Activated T-cell treated with anti-CD3 and anti-CD28 coated beads, Interleukin-2, amount 50 U/mL, for 4 hours (primary cell): ENCODE measurements around the gene HS3ST4. TPM values are rescaled to one million over a fixed set of nuclear protein-coding genes. Genes with fewer than 3 reads are reported as not detected.

Experiments
- ATAC-seq, 2 donors: fragments of 200-7000 bp; cut with Tn5 transposase; one replicate each; pipeline ENCODE4 v1.10.0; 2021
- DNase-seq: peaks from one replicate; pipeline ENCODE4 v3.0.0-alpha.2; 2020
- H3K27me3 Mint-ChIP-seq: one replicate; pipeline ENCODE4 v1.8.0; 2021; ENCODE audit warnings: low read depth, mixed read lengths
- H3K36me3 Mint-ChIP-seq: one replicate; pipeline ENCODE4 v1.8.0; 2022; ENCODE audit warnings: mixed read lengths; ENCODE audit not compliant: insufficient read depth
- H3K4me1 Mint-ChIP-seq: one replicate; pipeline ENCODE4 v1.8.0; 2021; ENCODE audit warnings: low read depth, mixed read lengths
- H3K4me3 Mint-ChIP-seq: one replicate; pipeline ENCODE4 v1.8.0; 2021; ENCODE audit warnings: mild to moderate bottlenecking, moderate library complexity, mixed read lengths
- H3K9me3 Mint-ChIP-seq: one replicate; pipeline ENCODE4 v1.8.0; 2021; ENCODE audit warnings: mixed read lengths
- total RNA-seq, 3 donors: library from RNA; stranded (reverse); gene quantifications; one replicate each; pipeline ENCODE4 v1.2.1, GENCODE V29; 2021

Gene HS3ST4
- total RNA-seq, 3 donors from 2014 or later = not detected

DNA sequence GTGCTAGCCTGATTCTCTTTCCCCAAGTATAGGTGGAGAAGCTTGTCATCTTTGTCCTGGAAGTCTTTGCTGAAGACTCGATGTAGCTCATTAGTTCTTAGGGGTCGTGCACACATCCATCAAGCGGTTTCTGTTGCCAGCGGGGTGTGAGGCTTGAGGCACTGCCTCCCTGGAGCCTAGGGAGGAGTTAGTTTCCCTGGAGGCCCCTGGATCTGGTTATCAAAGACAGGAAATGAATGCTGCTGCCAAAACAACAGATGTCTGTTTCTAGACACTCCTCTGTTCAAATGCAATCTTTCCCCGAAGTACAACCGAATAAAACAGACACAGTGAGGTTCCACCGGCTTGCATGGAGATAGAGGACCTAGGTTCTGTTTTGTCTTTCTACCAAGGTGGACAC, 17.5 kb downstream of the HS3ST4 start:
- DNase-seq = no peak
- Mint-ChIP-seq H3K9me3 (no peaks in the 10 kb centered on the region), H3K4me3 (no peak overlapping the region), H3K36me3 (no peaks in the 10 kb centered on the region), H3K4me1 (no peaks in the 10 kb centered on the region), H3K27me3 (peaks cover 17% of the 10 kb centered on the region)
- ATAC-seq = no peak

- no peak for ATAC-seq
- no peak for DNase-seq
- Mint-ChIP-seq H3K4me1 (no peaks in the 10 kb centered on the region), H3K9me3 (no peaks in the 10 kb centered on the region), H3K36me3 (no peaks in the 10 kb centered on the region), H3K4me3 (no peak overlapping the region), H3K27me3 (peaks cover 15% of the 10 kb centered on the region)
Measured at GRCh38 chr16:25713785-25714570, 22.2 kb downstream of the HS3ST4 start.

DNA sequence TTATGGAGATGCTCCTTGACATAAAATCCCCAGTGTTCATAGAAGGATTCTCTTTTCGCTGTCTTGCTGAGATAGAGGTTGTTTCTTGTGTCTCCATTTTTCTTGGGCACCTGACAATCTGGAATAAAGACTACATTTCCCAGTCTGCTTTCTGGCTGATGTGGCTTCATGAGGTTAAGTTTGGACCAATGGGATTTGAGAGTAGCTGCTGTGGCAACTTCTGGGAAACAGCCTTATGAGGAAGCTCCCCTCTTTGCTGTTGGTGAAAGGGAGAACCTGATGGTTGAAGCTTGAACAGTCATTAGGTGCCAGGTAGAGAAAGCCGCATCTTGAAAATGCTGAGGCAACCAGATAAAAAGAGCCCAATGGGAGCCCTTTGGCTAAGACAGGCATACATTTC, 24.4 kb downstream of the HS3ST4 start:
- Mint-ChIP-seq H3K27me3 (peaks cover 11% of the 10 kb centered on the region), H3K9me3 (no peaks in the 10 kb centered on the region), H3K4me1 (no peaks in the 10 kb centered on the region), H3K4me3 (no peak overlapping the region), H3K36me3 (no peaks in the 10 kb centered on the region)
- no peak for ATAC-seq
- no peak for DNase-seq

- no peaks in the 10 kb centered on the region for H3K9me3 Mint-ChIP-seq
- peaks cover 1% of the 10 kb centered on the region for H3K27me3 Mint-ChIP-seq
- ATAC-seq (no peak), DNase-seq (no peak)
- no peak overlapping the region for H3K4me3 Mint-ChIP-seq
- no peaks in the 10 kb centered on the region for H3K4me1 Mint-ChIP-seq
- H3K36me3 Mint-ChIP-seq = no peaks in the 10 kb centered on the region
Measured at GRCh38 chr16:25721439-25721838, 29.7 kb downstream of the HS3ST4 start.

DNA sequence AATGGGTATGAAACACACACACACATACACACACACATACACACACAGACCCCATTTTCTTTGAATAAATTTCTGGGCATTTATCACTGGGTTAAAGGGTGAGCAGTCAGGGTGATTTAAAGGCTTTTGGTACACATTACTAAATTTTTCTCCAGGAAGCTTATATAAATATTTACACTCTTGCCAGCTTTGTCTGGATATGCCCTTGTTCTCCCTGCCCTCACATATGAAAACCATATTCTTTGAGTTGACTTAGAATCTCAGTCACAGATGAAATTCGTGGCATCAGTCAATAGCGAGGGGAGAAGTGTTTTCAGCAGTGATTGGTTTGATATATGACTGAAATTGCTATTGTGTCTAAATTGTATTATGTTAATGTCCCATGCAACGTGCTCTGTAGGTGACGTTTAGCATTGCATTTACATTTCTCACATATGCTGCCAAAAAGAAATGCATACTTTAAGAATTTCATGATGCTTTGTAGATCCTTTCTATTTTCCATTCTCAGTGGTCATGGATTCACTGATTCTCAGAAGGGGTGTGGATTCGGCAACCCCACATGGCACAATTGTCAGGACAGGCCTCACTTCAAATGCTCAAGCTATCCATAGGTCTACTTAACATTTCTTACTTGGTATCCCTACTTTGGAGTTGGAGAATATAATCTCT, 34.8 kb downstream of the HS3ST4 start:
- no peak for ATAC-seq
- Mint-ChIP-seq H3K27me3 (peaks cover 1% of the 10 kb centered on the region), H3K4me3 (no peak overlapping the region), H3K36me3 (no peaks in the 10 kb centered on the region), H3K9me3 (no peaks in the 10 kb centered on the region), H3K4me1 (no peaks in the 10 kb centered on the region)
- DNase-seq = no peak

- Mint-ChIP-seq H3K9me3 (no peaks in the 10 kb centered on the region), H3K4me3 (no peak overlapping the region), H3K4me1 (no peaks in the 10 kb centered on the region), H3K36me3 (no peaks in the 10 kb centered on the region), H3K27me3 (peaks cover 3% of the 10 kb centered on the region)
- ATAC-seq (no peak), DNase-seq (no peak)
Measured at GRCh38 chr16:25729188-25729915, 37.6 kb downstream of the HS3ST4 start.

DNA sequence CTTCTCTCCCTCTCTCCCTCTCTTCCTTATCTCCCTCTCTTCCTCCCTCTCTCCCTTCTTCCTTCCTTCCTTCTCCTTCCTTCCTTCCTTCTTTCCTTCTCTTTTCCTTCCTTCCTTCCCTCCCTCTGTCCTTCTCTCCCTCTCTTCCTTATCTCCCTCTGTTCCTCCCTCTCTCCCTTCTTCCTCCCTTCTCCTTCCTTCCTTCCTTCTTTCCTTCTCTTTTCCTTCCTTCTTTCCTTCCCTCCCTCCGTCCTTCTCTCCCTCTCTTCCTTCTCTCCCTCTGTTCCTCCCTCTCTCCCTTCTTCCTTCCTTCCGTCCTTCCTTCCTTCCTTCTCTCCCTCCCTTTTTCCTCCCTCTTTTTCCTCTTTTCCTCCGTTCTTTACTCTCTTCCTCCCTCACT, 38.6 kb downstream of the HS3ST4 start:
- no peaks in the 10 kb centered on the region for H3K9me3 Mint-ChIP-seq
- no peaks in the 10 kb centered on the region for H3K36me3 Mint-ChIP-seq
- no peak overlapping the region for H3K4me3 Mint-ChIP-seq
- ATAC-seq = no peak
- H3K27me3 Mint-ChIP-seq = peaks cover 3% of the 10 kb centered on the region
- no peaks in the 10 kb centered on the region for H3K4me1 Mint-ChIP-seq
- DNase-seq = no peak

- H3K9me3 Mint-ChIP-seq = no peaks in the 10 kb centered on the region
- no peaks in the 10 kb centered on the region for H3K4me1 Mint-ChIP-seq
- H3K27me3 Mint-ChIP-seq = peaks cover 5% of the 10 kb centered on the region
- no peaks in the 10 kb centered on the region for H3K36me3 Mint-ChIP-seq
- no peak overlapping the region for H3K4me3 Mint-ChIP-seq
- ATAC-seq (no peak), DNase-seq (no peak)
Measured at GRCh38 chr16:25734430-25735385, 42.9 kb downstream of the HS3ST4 start.

GRCh38 chr16:25735645-25736044, 43.9 kb downstream of the HS3ST4 start:
- Mint-ChIP-seq H3K27me3 (peaks cover 5% of the 10 kb centered on the region), H3K4me3 (no peak overlapping the region), H3K9me3 (no peaks in the 10 kb centered on the region), H3K36me3 (no peaks in the 10 kb centered on the region), H3K4me1 (no peaks in the 10 kb centered on the region)
- DNase-seq (no peak), ATAC-seq (no peak)

DNA sequence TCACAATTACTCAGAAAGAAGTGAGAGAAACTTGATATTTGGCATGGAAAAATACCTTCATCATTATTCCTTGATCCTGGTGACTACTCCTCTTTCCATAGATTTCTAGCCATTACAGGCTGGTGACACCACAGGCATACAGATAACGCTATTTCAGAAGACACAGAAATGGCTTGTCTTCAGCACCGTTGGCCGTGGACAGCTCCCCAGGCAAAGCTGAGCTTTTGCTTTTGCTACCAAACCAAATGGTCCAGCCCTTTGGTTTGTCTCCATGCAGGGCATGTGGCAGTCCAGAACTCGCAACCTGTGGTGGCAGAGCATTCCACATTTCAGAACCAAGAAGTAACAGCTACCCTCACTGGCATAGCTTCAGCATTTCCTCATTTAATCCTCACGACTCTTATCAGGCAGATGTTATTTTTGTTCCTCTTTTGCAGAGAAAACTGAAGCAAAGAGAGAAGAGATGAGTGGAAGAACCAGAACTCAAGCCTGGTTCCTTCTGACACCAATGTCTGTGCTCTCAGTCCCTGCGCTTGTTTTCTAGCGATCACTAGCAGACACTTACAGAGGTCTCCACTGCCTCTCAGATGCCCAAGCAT, 55.5 kb downstream of the HS3ST4 start:
- Mint-ChIP-seq H3K9me3 (peaks cover 13% of the 10 kb centered on the region), H3K4me1 (no peaks in the 10 kb centered on the region), H3K36me3 (no peaks in the 10 kb centered on the region), H3K27me3 (peaks cover 2% of the 10 kb centered on the region), H3K4me3 (no peak overlapping the region)
- DNase-seq = no peak
- no peak for ATAC-seq

DNA sequence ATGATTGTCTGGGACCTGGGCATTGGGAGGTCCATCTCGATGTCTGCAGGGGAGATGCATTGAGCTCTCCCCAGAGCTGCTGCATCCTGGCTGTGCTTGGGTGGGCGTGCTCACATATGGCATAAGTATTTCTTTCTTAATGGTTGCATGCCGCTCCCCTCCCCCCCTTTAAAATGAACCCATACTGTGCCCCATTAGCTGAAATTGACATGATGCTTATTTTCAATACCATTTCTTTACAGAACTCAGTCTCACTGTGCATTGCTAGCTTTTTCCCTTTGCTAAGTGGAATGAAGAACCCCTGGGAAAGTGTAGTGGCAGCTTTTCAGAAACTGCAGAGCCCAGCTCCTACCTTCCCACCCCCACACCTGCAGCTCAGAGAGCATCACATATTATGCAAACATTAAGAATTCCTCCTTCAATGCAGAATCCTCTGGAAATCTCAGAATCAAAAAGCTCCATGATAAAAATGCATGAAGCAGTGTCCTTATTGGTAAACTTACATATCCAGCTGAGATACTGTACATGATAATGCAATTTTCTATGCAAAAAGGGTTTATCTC, 56.4 kb downstream of the HS3ST4 start:
- no peaks in the 10 kb centered on the region for H3K36me3 Mint-ChIP-seq
- peaks cover 13% of the 10 kb centered on the region for H3K9me3 Mint-ChIP-seq
- no peak overlapping the region for H3K4me3 Mint-ChIP-seq
- H3K27me3 Mint-ChIP-seq = peaks cover 2% of the 10 kb centered on the region
- no peaks in the 10 kb centered on the region for H3K4me1 Mint-ChIP-seq
- ATAC-seq (no peak), DNase-seq (no peak)

DNA sequence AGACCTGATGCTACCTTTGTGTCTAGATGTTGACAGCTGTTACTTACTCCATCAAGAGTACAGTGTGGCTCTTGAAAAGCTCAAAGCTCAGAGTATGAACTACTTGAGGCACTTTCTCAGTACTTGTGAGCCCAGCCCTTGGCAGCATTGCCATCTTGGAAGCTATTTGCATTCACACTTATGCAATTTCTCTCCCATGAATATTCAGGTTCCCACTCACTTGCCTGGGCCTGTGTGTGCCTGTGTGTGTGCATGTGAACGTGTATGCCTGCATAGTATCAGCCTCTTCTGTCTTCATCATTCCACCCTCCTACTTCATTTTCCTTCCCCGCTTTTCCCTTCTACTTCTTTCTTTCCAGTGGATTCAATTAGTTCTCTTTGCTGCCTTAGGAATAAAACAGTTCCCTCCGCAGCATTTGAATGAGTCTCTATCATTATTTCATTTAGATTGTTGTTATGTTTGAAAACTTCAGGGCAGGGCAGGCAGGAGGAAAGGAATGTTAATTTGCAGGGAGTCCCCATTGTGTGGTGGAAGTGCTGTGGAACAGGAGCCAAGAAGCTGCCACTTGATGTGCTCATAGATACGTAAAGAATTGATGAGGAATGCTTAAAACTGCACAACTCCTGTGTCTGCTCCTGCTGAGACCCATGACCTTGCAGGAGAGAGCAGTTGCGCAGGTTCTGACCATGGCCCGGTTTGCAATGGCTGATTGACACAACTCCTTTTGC, 58.9 kb downstream of the HS3ST4 start:
- H3K4me1 Mint-ChIP-seq = no peaks in the 10 kb centered on the region
- DNase-seq (no peak), ATAC-seq (no peak)
- H3K36me3 Mint-ChIP-seq = no peaks in the 10 kb centered on the region
- no peak overlapping the region for H3K4me3 Mint-ChIP-seq
- no peaks in the 10 kb centered on the region for H3K27me3 Mint-ChIP-seq
- peaks cover 10% of the 10 kb centered on the region for H3K9me3 Mint-ChIP-seq
